GM12892 (cell line): Measurements from ENCODE around the gene COL26A1.

ENCODE experiments used
- POLR2A ChIP-seq: IDR thresholded peaks from 2 replicates; pipeline ENCODE4 v1.6.1; 2011; ENCODE audit warnings: low read depth, low read length, control low read depth
- POLR2AphosphoS5 ChIP-seq: IDR thresholded peaks from 2 replicates; pipeline ENCODE4 v1.6.1; 2011; ENCODE audit warnings: low read depth, low read length, control low read depth

DNA sequence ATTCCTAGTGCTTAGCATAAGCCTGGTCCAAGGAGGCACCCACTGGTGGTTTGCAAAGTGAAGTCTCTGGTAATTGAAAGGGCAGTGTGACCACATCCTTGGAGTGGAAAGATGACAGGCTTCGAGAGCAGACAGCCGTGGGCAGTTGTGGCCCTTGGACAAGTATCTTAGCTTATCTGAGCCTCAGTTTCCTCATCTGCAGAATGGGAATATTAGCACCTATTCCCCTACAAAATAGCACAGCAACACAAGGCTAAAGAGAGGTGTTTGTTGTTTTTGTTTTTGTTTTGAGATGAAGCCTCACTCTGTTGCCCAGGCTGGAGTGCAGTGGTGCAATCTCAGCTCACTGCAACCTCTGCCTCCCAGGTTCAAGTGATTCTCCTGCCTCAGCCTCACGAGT is 237.1 kb downstream of the COL26A1 start:
- TF ChIP-seq POLR2A = no peak
- TF ChIP-seq POLR2AphosphoS5 = no peak
